SU-DHL-6 (cell line): Measurements from ENCODE around the gene TCF4.

Experiments used
- CTCF ChIP-seq: fragments of 200-600 bp; sonication (generic); IDR thresholded peaks from one replicate; pipeline ENCODE4 v1.5.1; 2017; ENCODE audit warnings: antibody characterized with exemption, mild to moderate bottlenecking, low read length, moderate library complexity; ENCODE audit not compliant: insufficient read depth, poor library complexity, severe bottlenecking
- EZH2phosphoT487 ChIP-seq: fragments of 200-600 bp; sonication (generic), shearing (Covaris generic); conservative IDR thresholded peaks from 2 replicates; pipeline ENCODE4 v1.6.1; 2018; ENCODE audit warnings: mild to moderate bottlenecking, antibody characterized with exemption, low read length, moderate library complexity, mixed read lengths

GRCh38 chr18:55501982-55502710 lies 85.8 kb downstream of the TCF4 start:
- no peak for TF ChIP-seq CTCF
- no peak for TF ChIP-seq EZH2phosphoT487
